NCI-H460 (cell line): ENCODE results near the gene HDHD2. TPM values are rescaled to one million over a fixed set of nuclear protein-coding genes. Genes with fewer than 3 reads are reported as not detected.

ENCODE experiments used
- DNase-seq: peaks from one replicate; pipeline ENCODE4 v3.0.0-alpha.2; 2016; ENCODE audit warnings: low read depth; ENCODE audit errors: extremely low read depth
- total RNA-seq: library from RNA; depleted of rRNA; stranded (reverse); fragments of >200 nt; shearing (Covaris generic); gene quantifications from 2 replicates; pipeline ENCODE4 v1.2.3, GENCODE V29; 2014

HDHD2 gene
- total RNA-seq, 1 experiment from 2014 or later, result 17.0 TPM

GRCh38 chr18:47149457-47150028 lies 757 bp downstream of the HDHD2 start:
- no peak for DNase-seq

GRCh38 chr18:47146206-47146605 lies 4.1 kb downstream of the HDHD2 start:
- no peak for DNase-seq

GRCh38 chr18:47143899-47144485 lies 6.3 kb downstream of the HDHD2 start:
- DNase-seq, result no peak

GRCh38 chr18:47143153-47143552 lies 7.1 kb downstream of the HDHD2 start:
- no peak for DNase-seq

GRCh38 chr18:47141289-47141688 lies 9.0 kb downstream of the HDHD2 start:
- no peak for DNase-seq

- no peak for DNase-seq
Measured at GRCh38 chr18:47121146-47121545, 29.2 kb downstream of the HDHD2 start.

- no peak for DNase-seq
Measured at GRCh38 chr18:47120428-47120827, 29.9 kb downstream of the HDHD2 start.

GRCh38 chr18:47118981-47119380 lies 31.3 kb downstream of the HDHD2 start:
- DNase-seq, result no peak

GRCh38 chr18:47115205-47115604 lies 35.1 kb downstream of the HDHD2 start:
- no peak for DNase-seq

- DNase-seq, result no peak
Measured at GRCh38 chr18:47113796-47114540, 36.3 kb downstream of the HDHD2 start.

- DNase-seq, result no peak
Measured at GRCh38 chr18:47110492-47111274, 39.6 kb downstream of the HDHD2 start.

GRCh38 chr18:47109720-47110119 lies 40.6 kb downstream of the HDHD2 start:
- no peak for DNase-seq

- no peak for DNase-seq
Measured at GRCh38 chr18:47108998-47109405, 41.3 kb downstream of the HDHD2 start.

GRCh38 chr18:47108373-47108772 lies 41.9 kb downstream of the HDHD2 start:
- DNase-seq, result no peak

GRCh38 chr18:47100212-47100831 lies 50.0 kb downstream of the HDHD2 start:
- peak; percentile 24 for DNase-seq

GRCh38 chr18:47095810-47096209 lies 54.5 kb downstream of the HDHD2 start:
- DNase-seq, result no peak

GRCh38 chr18:47087676-47088075 lies 62.6 kb downstream of the HDHD2 start:
- no peak for DNase-seq

- no peak for DNase-seq
Measured at GRCh38 chr18:47081578-47081977, 68.7 kb downstream of the HDHD2 start.

- no peak for DNase-seq
Measured at GRCh38 chr18:47080872-47081271, 69.4 kb downstream of the HDHD2 start.

- no peak for DNase-seq
Measured at GRCh38 chr18:47077111-47077510, 73.2 kb downstream of the HDHD2 start.
